NK-92 (cell line): ENCODE results near the gene ATP10A.
"Not testable (repeated sequence)": the region's sequence is repeated elsewhere in the genome, so short reads cannot be mapped to it uniquely, and the experiment has no call there.

Source experiments
- DNase-seq: peaks from one replicate; lab custom pipeline; 2025; ENCODE audit not compliant: unreplicated experiment; lab: John Stamatoyannopoulos, UW

ATP10A gene

DNA sequence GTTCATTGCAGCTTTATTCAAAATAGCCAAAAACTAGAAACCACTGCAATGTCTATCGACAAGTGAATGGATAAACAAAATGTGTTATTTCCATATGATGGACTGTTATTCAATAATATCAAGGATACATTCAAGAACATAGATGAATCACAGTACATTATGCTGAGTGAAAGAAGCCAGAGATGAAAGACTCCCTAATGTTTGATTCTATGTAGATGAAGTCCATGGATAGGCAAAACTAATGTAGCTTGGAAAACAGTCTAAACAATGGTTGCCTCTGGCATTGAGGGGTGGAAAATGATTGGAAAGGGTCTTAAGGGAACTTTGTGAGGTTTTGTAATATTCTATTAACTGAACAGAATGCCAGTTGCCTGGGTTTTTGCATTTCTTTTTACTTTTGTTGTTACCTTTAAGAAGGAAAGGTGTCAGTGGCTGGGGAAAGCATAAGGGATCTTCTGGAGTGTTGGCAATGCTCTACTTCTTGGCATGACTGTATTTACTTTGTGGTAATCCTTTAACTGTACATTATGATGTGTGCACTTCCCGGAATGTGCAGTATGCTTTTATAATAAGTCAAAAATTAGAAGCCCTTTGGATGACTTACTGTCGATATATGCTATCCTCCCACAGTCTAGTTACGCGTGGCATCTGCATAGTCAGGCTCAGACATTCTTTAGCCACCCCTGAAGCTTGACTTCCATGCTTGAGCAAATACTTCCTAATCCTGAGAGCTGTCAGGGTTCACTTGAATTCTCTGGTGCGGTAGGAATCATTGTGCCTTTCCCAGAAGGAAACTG is 20.5 kb upstream of the ATP10A start:
- no peak for DNase-seq

GRCh38 chr15:25882466-25882865 is 19.3 kb upstream of the ATP10A start:
- DNase-seq: no peak

DNA sequence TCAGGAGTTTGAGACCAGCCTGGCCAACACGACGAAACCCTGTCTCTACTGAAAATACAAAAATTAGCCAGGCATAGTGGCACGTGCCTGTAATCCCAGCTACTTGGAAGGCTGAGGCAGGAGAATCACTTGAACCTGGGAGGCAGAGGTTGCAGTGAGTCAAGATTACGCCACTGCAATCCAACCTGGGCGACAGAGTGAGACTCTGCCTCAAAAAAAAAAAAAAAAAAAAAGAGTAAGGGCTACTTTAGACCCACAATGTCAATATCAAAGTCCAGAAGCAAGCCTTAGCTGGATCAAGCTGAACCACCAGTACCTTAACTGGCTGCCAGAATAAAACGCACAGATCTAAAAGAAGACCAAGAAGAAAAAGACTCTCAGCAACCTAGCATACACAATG is 17.8 kb upstream of the ATP10A start:
- not testable (repeated sequence) for DNase-seq

DNA sequence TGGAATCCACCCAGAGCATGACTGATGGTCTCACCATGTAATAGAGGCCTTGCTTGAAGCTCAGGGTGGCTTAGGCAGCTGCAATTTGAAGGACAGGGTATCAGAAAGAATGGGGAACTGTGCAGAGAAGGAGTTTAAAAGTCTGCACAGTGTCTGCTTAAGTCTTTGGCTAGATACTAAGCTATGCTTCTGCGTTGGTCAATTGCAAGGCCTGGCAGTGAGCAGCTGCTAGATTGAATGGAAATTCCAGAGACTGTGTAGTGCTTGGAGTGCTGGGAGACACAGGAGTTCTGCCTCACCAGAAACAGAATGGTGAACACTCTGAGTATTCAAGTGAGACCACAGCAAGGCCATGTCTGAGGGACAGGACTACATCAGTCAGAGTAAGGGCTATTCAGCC is 17.3 kb upstream of the ATP10A start:
- DNase-seq: no peak

DNA sequence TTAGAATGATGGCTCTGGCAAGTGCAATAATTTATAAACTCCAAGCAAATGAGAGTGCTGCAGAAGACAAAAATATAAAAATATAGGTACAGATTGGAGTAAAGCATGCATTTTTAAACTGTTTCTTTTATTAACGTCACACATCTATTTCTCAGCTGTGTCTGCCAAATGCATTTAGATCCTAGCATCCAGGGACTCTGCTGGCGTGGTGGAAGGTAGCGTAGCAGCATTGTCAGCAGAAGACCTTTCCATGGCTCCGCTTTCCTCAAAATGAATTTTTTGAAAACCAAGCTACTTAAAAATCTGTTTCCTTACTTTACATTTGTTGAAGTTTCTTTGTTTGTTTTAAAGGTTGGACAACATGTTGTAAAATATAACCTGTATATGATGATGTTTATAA is 16.3 kb upstream of the ATP10A start:
- DNase-seq: no peak

DNA sequence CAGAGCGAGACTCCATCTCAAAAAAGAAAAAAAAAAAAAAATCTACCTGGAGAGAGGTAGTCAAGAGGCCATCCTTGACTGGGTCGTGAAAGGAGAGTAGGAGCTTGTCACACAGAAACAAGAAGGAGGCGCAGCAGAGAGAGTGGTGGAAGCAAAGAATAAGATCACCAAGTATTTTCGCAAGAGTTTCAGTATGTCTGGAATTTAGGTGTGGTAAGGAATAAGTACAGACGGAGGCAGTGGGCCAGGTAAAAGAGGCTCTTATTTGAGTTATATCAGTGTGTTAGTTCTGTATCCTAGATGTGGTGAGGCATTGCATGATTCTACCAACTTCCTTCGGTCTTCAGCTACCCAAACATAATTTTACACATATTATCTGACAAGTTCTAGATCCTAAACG is 14.6 kb upstream of the ATP10A start:
- no peak for DNase-seq

GRCh38 chr15:25876231-25877140 is 13.4 kb upstream of the ATP10A start:
- no peak for DNase-seq

- DNase-seq: no peak
Measured at GRCh38 chr15:25875566-25875965, 12.4 kb upstream of the ATP10A start.

GRCh38 chr15:25874379-25874778 is 11.3 kb upstream of the ATP10A start:
- no peak for DNase-seq

- no peak for DNase-seq
Measured at GRCh38 chr15:25871403-25871802, 8.3 kb upstream of the ATP10A start.

DNA sequence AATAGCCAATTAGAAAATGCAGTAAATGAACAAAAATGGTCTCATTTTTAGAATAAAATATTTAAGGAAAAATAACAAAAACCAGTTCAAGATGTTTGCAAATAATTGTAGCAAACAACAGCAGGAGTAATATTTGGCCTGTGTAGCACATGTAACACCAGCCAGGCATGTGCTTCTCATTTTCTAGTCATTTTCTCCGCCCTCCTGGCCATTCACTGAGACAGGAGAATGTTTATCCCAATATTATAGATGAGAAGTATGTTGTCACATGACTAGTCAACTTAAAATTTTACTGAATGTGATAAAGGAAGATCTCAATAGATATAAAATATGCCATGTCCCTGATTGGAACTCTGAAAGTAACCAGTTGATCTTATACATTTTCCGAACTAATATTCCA is 7.8 kb upstream of the ATP10A start:
- DNase-seq: no peak

GRCh38 chr15:25869701-25870100 is 6.6 kb upstream of the ATP10A start:
- DNase-seq: no peak

GRCh38 chr15:25866874-25867273 is 3.7 kb upstream of the ATP10A start:
- DNase-seq: no peak

GRCh38 chr15:25866251-25866650 is 3.1 kb upstream of the ATP10A start:
- DNase-seq: no peak

DNA sequence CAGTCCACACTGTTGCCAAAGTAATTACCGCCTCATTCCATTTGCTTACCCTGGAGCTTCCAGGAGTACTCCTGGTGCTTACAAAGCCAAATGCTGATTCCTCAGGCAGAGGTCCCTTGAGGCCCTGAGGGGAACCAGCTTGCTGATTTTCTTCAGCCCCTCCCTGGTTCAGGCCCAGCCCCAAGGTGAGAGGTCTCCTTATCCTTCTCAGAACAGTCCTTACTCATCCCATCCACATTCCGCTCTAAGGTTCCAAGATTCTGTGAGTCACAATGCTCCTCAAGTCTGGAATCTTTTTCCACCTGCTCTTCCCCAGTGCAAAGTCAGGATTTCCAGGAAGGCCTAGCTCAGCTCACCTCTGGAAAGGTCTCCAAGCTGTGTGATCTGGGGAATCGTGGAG is 1.8 kb upstream of the ATP10A start:
- DNase-seq: no peak

DNA sequence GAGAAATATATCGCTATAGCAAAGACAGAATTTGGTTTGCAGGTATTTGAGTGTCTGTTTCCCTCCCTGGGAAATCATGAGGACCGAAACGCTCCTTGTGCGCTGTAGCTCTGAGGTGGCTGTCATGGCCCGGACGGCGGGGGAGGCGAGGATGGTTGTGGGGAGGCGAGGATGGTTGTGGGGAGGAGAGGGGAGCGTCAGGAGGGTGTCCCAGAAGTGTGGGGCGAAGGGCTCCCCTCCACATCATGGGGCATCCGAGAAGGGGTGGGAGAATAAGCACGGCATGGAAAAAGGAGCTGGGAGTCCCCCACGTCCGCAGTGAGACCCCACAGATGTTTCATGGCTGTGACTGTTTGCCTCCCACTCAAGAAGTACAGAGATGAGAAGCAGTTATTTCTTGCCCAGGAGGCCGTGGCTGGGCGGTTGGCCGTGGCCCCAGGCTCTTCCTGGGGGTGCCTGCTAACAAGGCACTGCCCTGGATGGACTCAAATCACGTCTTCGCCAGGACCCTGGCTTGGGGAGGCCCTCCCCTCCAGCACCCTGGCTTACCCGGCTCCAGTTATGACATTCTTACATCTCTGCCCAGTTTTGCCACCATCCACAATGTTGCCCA is 947 bp upstream of the ATP10A start:
- DNase-seq: no peak

DNA sequence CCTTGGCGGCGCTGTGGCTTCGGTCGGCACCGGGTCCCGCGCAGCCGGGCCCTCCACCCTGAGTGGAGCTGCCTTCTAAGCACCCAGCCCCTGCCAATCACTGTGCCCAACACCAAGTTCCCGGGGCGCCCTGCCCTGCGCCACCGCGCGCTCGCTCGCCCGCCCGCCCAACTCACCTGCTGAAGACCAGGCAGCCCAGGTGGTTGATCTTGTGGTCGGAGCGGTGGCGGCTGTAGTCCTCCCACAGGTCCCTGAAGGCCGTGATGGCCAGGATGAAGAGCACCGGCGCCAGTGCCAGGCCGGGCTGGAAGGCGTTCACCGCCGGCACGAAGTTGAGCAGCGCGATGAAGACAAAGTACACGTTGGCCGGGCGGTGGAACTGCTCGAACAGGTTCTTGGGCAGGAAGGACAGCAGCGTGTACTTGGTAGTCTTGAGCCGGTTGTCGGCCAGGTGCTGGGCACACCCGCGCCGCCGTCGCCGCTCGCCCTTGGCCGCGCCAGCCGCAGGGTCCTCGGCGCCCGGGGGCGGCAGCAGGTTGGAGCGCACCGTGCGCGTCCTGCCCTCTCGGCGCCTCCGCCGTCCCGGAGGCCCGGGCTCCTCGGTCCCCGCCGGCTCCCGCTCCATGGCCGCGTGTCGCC is 536 bp downstream of the ATP10A start:
- no peak for DNase-seq

DNA sequence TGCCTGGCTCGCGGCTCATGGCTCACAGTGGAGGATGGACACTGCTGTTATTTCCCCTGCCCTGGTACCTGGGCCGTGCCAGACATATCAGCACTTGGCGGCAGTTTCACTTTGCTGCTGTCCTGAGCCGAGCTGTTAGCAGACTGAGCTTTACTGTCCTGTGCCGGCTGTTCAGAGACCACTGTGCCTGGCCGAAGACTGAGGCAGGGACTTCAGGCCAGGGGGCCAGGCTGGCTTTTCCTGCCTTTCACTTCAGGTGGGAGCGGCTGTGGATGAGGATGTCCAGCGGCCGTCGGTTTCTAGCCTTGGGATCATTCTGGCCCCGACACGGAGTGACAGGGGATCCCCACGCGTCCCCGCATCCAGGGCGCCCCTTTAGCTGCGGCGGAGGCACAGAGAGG is 1.1 kb downstream of the ATP10A start:
- DNase-seq: no peak

- DNase-seq: no peak
Measured at GRCh38 chr15:25860885-25861866, 2.0 kb downstream of the ATP10A start.
